MM.1S (cell line): Measurements from ENCODE around the gene MEAK7.

Source experiments
- DNase-seq: peaks from one replicate; pipeline ENCODE4 v3.0.0-alpha.2; 2015
- H2AFZ ChIP-seq: fragments of 300-600 bp; sonication (generic); 2 replicates; pipeline ENCODE4 v1.6.0; 2016; ENCODE audit warnings: antibody characterized with exemption, low read length
- H3F3A ChIP-seq: fragments of 300-600 bp; sonication (generic); 2 replicates; pipeline ENCODE4 v1.6.1; 2016; ENCODE audit warnings: mild to moderate bottlenecking, antibody characterized with exemption, low read length, moderate library complexity, mixed read lengths; ENCODE audit not compliant: insufficient read depth
- H3K27ac ChIP-seq: fragments of 300-600 bp; sonication (generic); 2 replicates; pipeline ENCODE4 v1.5.1; 2016; ENCODE audit warnings: mild to moderate bottlenecking, low read length
- H3K27me3 ChIP-seq: fragments of 300-600 bp; sonication (generic); replicated peaks from 2 replicates; pipeline ENCODE4 v1.6.0; 2016; ENCODE audit warnings: low read length; ENCODE audit not compliant: insufficient read depth
- H3K36me3 ChIP-seq: fragments of 300-600 bp; sonication (generic); replicated peaks from 2 replicates; pipeline ENCODE4 v1.6.1; 2016; ENCODE audit warnings: mild to moderate bottlenecking, low read length, mixed read lengths; ENCODE audit not compliant: insufficient read depth
- H3K4me1 ChIP-seq: fragments of 300-600 bp; sonication (generic); 2 replicates; pipeline ENCODE4 v1.6.1; 2016; ENCODE audit warnings: low read length, mixed read lengths
- H3K4me2 ChIP-seq: fragments of 300-600 bp; sonication (generic); 2 replicates; pipeline ENCODE4 v1.6.0; 2016; ENCODE audit warnings: low read depth, low read length
- H3K4me3 ChIP-seq: fragments of 300-600 bp; sonication (generic); 2 replicates; pipeline ENCODE4 v1.5.1; 2016; ENCODE audit warnings: low read length, mixed read lengths
- H3K79me2 ChIP-seq: fragments of 300-600 bp; sonication (generic); 2 replicates; pipeline ENCODE4 v1.6.1; 2016; ENCODE audit warnings: mixed run types, low read length, mixed read lengths
- H3K9ac ChIP-seq: fragments of 300-600 bp; sonication (generic); 2 replicates; pipeline ENCODE4 v1.6.1; 2016; ENCODE audit warnings: low read length, mixed read lengths
- H3K9me2 ChIP-seq: fragments of 300-600 bp; sonication (generic); replicated peaks from 2 replicates; pipeline ENCODE4 v1.6.1; 2016; ENCODE audit warnings: mild to moderate bottlenecking, low read length, mixed read lengths; ENCODE audit not compliant: insufficient read depth
- H3K9me3 ChIP-seq: fragments of 300-600 bp; sonication (generic); replicated peaks from 2 replicates; pipeline ENCODE4 v1.6.1; 2016; ENCODE audit warnings: mild to moderate bottlenecking, low read length, mixed read lengths; ENCODE audit not compliant: insufficient read depth
- H4K20me1 ChIP-seq: fragments of 300-600 bp; sonication (generic); 2 replicates; pipeline ENCODE4 v1.6.1; 2016; ENCODE audit warnings: mild to moderate bottlenecking, low read length, moderate library complexity, mixed read lengths; ENCODE audit not compliant: insufficient read depth
- CTCF ChIP-seq: fragments of 300-600 bp; sonication (generic); IDR thresholded peaks from 2 replicates; pipeline ENCODE4 v1.5.1; 2016; ENCODE audit warnings: antibody characterized with exemption, low read length, mixed read lengths
- EZH2 ChIP-seq: fragments of 300-600 bp; sonication (generic); optimal IDR thresholded peaks from 2 replicates; pipeline ENCODE3; 2017; ENCODE audit warnings: low read depth, mild to moderate bottlenecking, antibody characterized with exemption, low read length, mixed read lengths
- EZH2phosphoT487 ChIP-seq: fragments of 300-600 bp; sonication (generic); IDR thresholded peaks from 2 replicates; pipeline ENCODE4 v1.6.1; 2018; ENCODE audit warnings: antibody characterized with exemption, low read length

MEAK7 gene

GRCh38 chr16:84458606-84459532 is 45.6 kb downstream of the MEAK7 start:
- no peaks in the 10 kb centered on the region for H3K9me2 ChIP-seq
- H4K20me1 ChIP-seq, result no peaks in the 10 kb centered on the region
- H2AFZ ChIP-seq, result no peak overlapping the region
- no peak overlapping the region for H3K9ac ChIP-seq
- H3K79me2 ChIP-seq, result no peaks in the 10 kb centered on the region
- no peaks in the 10 kb centered on the region for H3K9me3 ChIP-seq
- H3K36me3 ChIP-seq, result no peaks in the 10 kb centered on the region
- peaks cover 3% of the 10 kb centered on the region for H3K27me3 ChIP-seq
- no peaks in the 10 kb centered on the region for H3F3A ChIP-seq
- no peak for TF ChIP-seq CTCF
- TF ChIP-seq EZH2, result no peak
- TF ChIP-seq EZH2phosphoT487, result no peak
- no peak overlapping the region for H3K27ac ChIP-seq
- no peak overlapping the region for H3K4me2 ChIP-seq
- H3K4me3 ChIP-seq, result no peak overlapping the region
- no peak for DNase-seq
- H3K4me1 ChIP-seq, result no peaks in the 10 kb centered on the region

- DNase-seq, result no peak
Observed at GRCh38 chr16:84455031-84455430, 49.4 kb downstream of the MEAK7 start.

More at GRCh38 chr16:84455031-84455430, 49.4 kb downstream of the MEAK7 start:
- H3K36me3 ChIP-seq, result no peaks in the 10 kb centered on the region
- H3K4me1 ChIP-seq, result no peaks in the 10 kb centered on the region
- H4K20me1 ChIP-seq, result no peaks in the 10 kb centered on the region
- H3K9me2 ChIP-seq, result no peaks in the 10 kb centered on the region
- no peaks in the 10 kb centered on the region for H3K79me2 ChIP-seq
- H3K27me3 ChIP-seq, result peaks cover 10% of the 10 kb centered on the region
- H3F3A ChIP-seq, result no peaks in the 10 kb centered on the region
- H3K9me3 ChIP-seq, result no peaks in the 10 kb centered on the region
- no peak overlapping the region for H3K9ac ChIP-seq
- H3K4me3 ChIP-seq, result no peak overlapping the region
- no peak overlapping the region for H3K4me2 ChIP-seq
- TF ChIP-seq CTCF, result no peak
- H3K27ac ChIP-seq, result no peak overlapping the region
- H2AFZ ChIP-seq, result no peak overlapping the region
